ENCODE results near the gene OR4D1. TPM values are rescaled to one million over a fixed set of nuclear protein-coding genes. Genes with fewer than 3 reads are reported as not detected.

OR4D1 gene
- total and polyA plus RNA-seq, 2 of the 4 experiments (the other 2 are of a cell fraction), result not detected

GRCh38 chr17:58195518-58196123, 47.4 kb downstream of the OR4D1 start:
- H2AFZ ChIP-seq (replicated peaks; ENCODE audit: low read length, poor library complexity), result no peak overlapping the region
- ChIA-PET CTCF (no interaction called here), POLR2A (ENCODE audit: unreplicated experiment) (no interaction called here)
- H2AK9ac ChIP-seq (replicated peaks; ENCODE audit: low read depth, low read length, poor library complexity), result no peak overlapping the region
- H3K56ac ChIP-seq (ENCODE audit: extremely low read depth, insufficient read depth, low read length), result no peak overlapping the region
- BruUV-seq (replicated peaks), result no TSS peak
- no peak overlapping the region for H3K23ac ChIP-seq (ENCODE audit: low read depth, low read length)
- H3K9me3 ChIP-seq (ENCODE audit: control insufficient read depth, insufficient read depth, low read length), result no peaks in the 10 kb centered on the region
- H3K4me2 ChIP-seq (ENCODE audit: low read depth, low read length), result no peak overlapping the region
- no peaks in the 10 kb centered on the region for H3K4me1 ChIP-seq (ENCODE audit: control insufficient read depth, insufficient read depth, low read length)
- H4K20me1 ChIP-seq (ENCODE audit: insufficient read depth, low read length), result no peaks in the 10 kb centered on the region
- no peak overlapping the region for H3K27ac ChIP-seq (ENCODE audit: insufficient read depth, low read length)
- H3K4me3 ChIP-seq (ENCODE audit: insufficient read depth, low read depth, low read length), result no peak overlapping the region
- DNase-seq (no peak), ATAC-seq (ENCODE audit: low read depth) (no peak)
- H2BK120ac ChIP-seq (ENCODE audit: low read depth, low read length), result no peak overlapping the region
- H2BK20ac ChIP-seq (ENCODE audit: low read depth, low read length), result no peak overlapping the region
- dilution Hi-C loops (cut with HindIII; ENCODE audit: low sequenced_read_pairs, unreplicated experiment) (no loop called here), in situ Hi-C loops (cut with MboI; ENCODE audit: low sequenced_read_pairs) (no loop called here), intact Hi-C loops (cut with micrococcal nuclease) (no loop called here)
- 100% methylated on average over 1 of the region's 5 CpGs; no CpG with 5 or more reads in 1 of the 2 experiments for WGBS, 2 experiments (ENCODE audit: extremely low coverage in 2 of 2, insufficient read length in 1 of 2)
- no peak overlapping the region for H2BK15ac ChIP-seq (ENCODE audit: low read depth, low read length)
- H3K9ac ChIP-seq (ENCODE audit: low read depth, low read length), result no peak overlapping the region
- H2AK5ac ChIP-seq (ENCODE audit: low read depth, low read length), result no peak overlapping the region
- no peak overlapping the region for H3K4ac ChIP-seq (ENCODE audit: low read depth, low read length)
- no peak overlapping the region for H4K5ac ChIP-seq (ENCODE audit: low read depth, low read length)
- H3K18ac ChIP-seq (ENCODE audit: low read depth, low read length), result no peak overlapping the region
- no peak for TF ChIP-seq SMC3 (IDR thresholded peaks at IDR 0.05; ENCODE audit: low read depth, low read length)
- no peak for TF ChIP-seq MAFK (IDR thresholded peaks at IDR 0.05; ENCODE audit: low read depth, low read length)
- TF ChIP-seq USF2 (IDR thresholded peaks at IDR 0.05; ENCODE audit: low read depth, low read length), result no peak
- no peak for TF ChIP-seq MXI1 (IDR thresholded peaks at IDR 0.05; ENCODE audit: borderline replicate concordance, low read depth, low read length)
- no peak for TF ChIP-seq CEBPB (IDR thresholded peaks at IDR 0.05; ENCODE audit: low read depth, low read length)
- no peak for TF ChIP-seq NFE2L2 (IDR thresholded peaks at IDR 0.05; ENCODE audit: low read depth, low read length)
- no peak for TF ChIP-seq BHLHE40 (IDR thresholded peaks at IDR 0.05; ENCODE audit: low read depth, low read length)
- no peak for TF ChIP-seq RCOR1 (IDR thresholded peaks at IDR 0.05; ENCODE audit: insufficient replicate concordance, low read length)
- no peak for TF ChIP-seq MAZ (IDR thresholded peaks at IDR 0.05; ENCODE audit: borderline replicate concordance, low read depth, low read length)
- no peak for TF ChIP-seq CTCF (conservative IDR thresholded peaks at IDR 0.05; ENCODE audit: low read depth, low read length)
- TF ChIP-seq CHD1 (IDR thresholded peaks at IDR 0.05; ENCODE audit: low read depth, low read length), result no peak
- TF ChIP-seq RAD21 (IDR thresholded peaks at IDR 0.05; ENCODE audit: low read length), result no peak
- no peak for TF ChIP-seq FOS (IDR thresholded peaks at IDR 0.05; ENCODE audit: low read depth, low read length)
- no peak for TF ChIP-seq RFX5 (IDR thresholded peaks at IDR 0.05; ENCODE audit: low read depth, low read length)
- TF ChIP-seq ELK1 (IDR thresholded peaks at IDR 0.05; ENCODE audit: borderline replicate concordance, low read depth, low read length), result no peak
- TF ChIP-seq POLR2A (IDR thresholded peaks at IDR 0.05; ENCODE audit: low read depth, low read length), result no peak
- no peaks in the 10 kb centered on the region for H3K36me3 ChIP-seq (ENCODE audit: control insufficient read depth, insufficient read depth, low read length)
- no peaks in the 10 kb centered on the region for H3K9me1 ChIP-seq (ENCODE audit: insufficient read depth, low read length)
- H3K14ac ChIP-seq (replicated peaks; ENCODE audit: low read depth, low read length), result no peak overlapping the region
- no peak overlapping the region for H4K8ac ChIP-seq (ENCODE audit: low read depth in 2 of 2, low read length in 2 of 2)
- no peak overlapping the region for H4K91ac ChIP-seq (ENCODE audit: insufficient read depth, low read depth, low read length)
- H3K27me3 ChIP-seq (ENCODE audit: control insufficient read depth, insufficient read depth, low read length), result peaks cover 16% of the 10 kb centered on the region
- no peaks in the 10 kb centered on the region for H3K79me1 ChIP-seq (ENCODE audit: low read depth in 1 of 2, low read length in 2 of 2)
- H2BK5ac ChIP-seq (ENCODE audit: low read depth, low read length, poor library complexity, severe bottlenecking), result no peak overlapping the region

Measured in IMR-90 (cell line).